Aorta (tissue), 5 donors: ENCODE results near the gene FANCI. TPM values are rescaled to one million over a fixed set of nuclear protein-coding genes. Genes with fewer than 3 reads are reported as not detected.
"Not testable (repeated sequence)": the region's sequence is repeated elsewhere in the genome, so short reads cannot be mapped to it uniquely, and the experiment has no call there.

Experiments used
- ATAC-seq: fragments of 200-7000 bp; cut with Tn5 transposase; one replicate; pipeline ENCODE4 v1.9.1; 2022; ENCODE audit warnings: moderate library complexity; ENCODE audit not compliant: low FRiP score
- DNase-seq, 2 donors: peaks; one replicate each; pipeline ENCODE4 v3.0.0-alpha.2; 2020
- H3K27ac ChIP-seq, 2 donors: one replicate each; pipeline ENCODE4 v1.5.1; 2013; ENCODE audit warnings: low read length in 2 of 2, mild to moderate bottlenecking in 2 of 2, moderate library complexity in 2 of 2, control low read depth in 1 of 2, inconsistent platforms in 1 of 2, low read depth in 1 of 2
- H3K27me3 ChIP-seq, 2 donors: one replicate each; pipeline ENCODE4 v1.6.1; 2013; ENCODE audit warnings: control low read depth in 1 of 2, low read length in 1 of 2, mild to moderate bottlenecking in 1 of 2, moderate library complexity in 1 of 2; ENCODE audit not compliant: insufficient read depth in 2 of 2, control insufficient read depth in 1 of 2
- H3K36me3 ChIP-seq, 2 donors: one replicate each; pipeline ENCODE4 v1.6.1; 2013; ENCODE audit warnings: control low read depth in 1 of 2, low read length in 1 of 2, mild to moderate bottlenecking in 1 of 2; ENCODE audit not compliant: insufficient read depth in 2 of 2, control insufficient read depth in 1 of 2
- H3K4me1 ChIP-seq, 2 donors: one replicate each; pipeline ENCODE4 v1.6.1; 2013; ENCODE audit warnings: low read length in 2 of 2, control low read depth in 1 of 2, mild to moderate bottlenecking in 1 of 2, moderate library complexity in 1 of 2; ENCODE audit not compliant: insufficient read depth in 2 of 2, control insufficient read depth in 1 of 2
- H3K4me3 ChIP-seq, 2 donors: one replicate each; pipeline ENCODE4 v1.5.1; 2013; ENCODE audit warnings: low read length in 2 of 2, control low read depth in 1 of 2, mild to moderate bottlenecking in 1 of 2
- H3K9me3 ChIP-seq: one replicate; pipeline ENCODE4 v1.6.1; 2013; ENCODE audit warnings: mild to moderate bottlenecking, low read length; ENCODE audit not compliant: control insufficient read depth
- WGBS, 2 donors: extraction: QIAGEN DNeasy Blood & Tissue Kit; methylation state at CpG; one replicate each; pipeline ENCODE4 v1.1.7; 2013; 5-methylcytosine and 5-hydroxymethylcytosine counted together
- intact Hi-C, 2 donors: fragments of 100-400 bp; cut with DNase I; formaldehyde crosslinking; loops; one replicate each; pipeline versions ENCODE4 v1.14.2 to v1.15.0; 2022
- polyA plus RNA-seq, 2 donors: library from polyadenylated mRNA; stranded (reverse); fragments of 200-250 nt; gene quantifications; one replicate each; pipeline ENCODE4 v1.2.3, GENCODE V29; 2013
- total RNA-seq, 2 donors: library from RNA; stranded (reverse); fragmentation: NEBNext Ultra II Directional; extraction: Animal tissue kit (Norgen Biotek cat#: 25700); gene quantifications; one replicate each; pipeline ENCODE4 v1.2.1, GENCODE V29; 2021
- donor health status: healthy with polysubstance abuse.
- donor health status: Bipolar disorder and iron deficiency.
- donor health status: DM: no; HTN: no; CAD: no.
- donor health status: DM: no; HTN: no; CAD: no.
- donor health status: DM: yes; HTN: yes; CAD: no.

FANCI gene
- total and polyA plus RNA-seq, 4 donors: 1.3 to 9.1 (median 5.0) TPM

DNA sequence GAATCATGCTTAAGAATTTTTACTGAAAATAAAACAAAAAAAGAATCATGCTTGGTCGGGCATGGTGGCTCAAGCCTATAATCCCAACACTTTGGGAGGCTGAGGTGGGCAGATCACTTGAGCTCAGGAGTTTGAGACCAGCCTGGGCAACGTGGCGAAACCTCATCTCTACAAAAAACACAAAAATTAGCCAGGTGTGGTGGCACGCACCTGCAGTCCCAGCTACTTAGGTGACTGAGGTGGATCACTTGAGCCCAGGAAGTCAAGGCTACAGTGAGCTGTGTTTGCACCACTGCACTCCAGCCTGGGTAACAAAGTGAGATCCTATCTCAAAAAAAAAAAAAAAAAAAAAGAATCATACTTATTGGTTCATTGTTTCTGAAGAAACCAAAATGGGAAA is 33.5 kb downstream of the FANCI start:
- 94 to 97% methylated on average over 4 of the region's 4 CpGs for WGBS, 2 donors

DNA sequence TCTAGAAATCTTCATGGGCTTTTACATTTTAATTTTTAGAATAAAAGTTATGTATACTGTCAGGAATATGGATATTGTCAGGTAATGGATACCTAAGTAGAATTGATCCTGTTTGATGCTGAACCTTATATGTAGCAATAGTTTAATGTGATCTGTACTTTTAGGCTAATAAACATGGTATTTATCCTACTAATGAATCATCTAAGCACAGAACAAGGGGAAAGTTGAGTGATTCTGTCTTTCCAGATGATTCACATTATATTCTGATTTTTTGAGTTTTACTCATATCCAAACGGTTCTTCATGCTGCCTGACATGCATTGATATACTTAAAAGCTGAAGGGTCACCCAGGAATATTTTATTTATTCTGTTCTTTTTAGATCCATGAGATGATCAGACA is 34.5 kb downstream of the FANCI start:
- 76 to 93% methylated on average over 1 of the region's 1 CpG for WGBS, 2 donors

More for the DNA sequence above, 33.5 kb downstream of the FANCI start:
- H3K36me3 ChIP-seq, DNase-seq, H3K27ac ChIP-seq, H3K9me3 ChIP-seq, H3K27me3 ChIP-seq, ATAC-seq, H3K4me1 ChIP-seq, intact Hi-C loops, H3K4me3 ChIP-seq: not testable (repeated sequence)

DNA sequence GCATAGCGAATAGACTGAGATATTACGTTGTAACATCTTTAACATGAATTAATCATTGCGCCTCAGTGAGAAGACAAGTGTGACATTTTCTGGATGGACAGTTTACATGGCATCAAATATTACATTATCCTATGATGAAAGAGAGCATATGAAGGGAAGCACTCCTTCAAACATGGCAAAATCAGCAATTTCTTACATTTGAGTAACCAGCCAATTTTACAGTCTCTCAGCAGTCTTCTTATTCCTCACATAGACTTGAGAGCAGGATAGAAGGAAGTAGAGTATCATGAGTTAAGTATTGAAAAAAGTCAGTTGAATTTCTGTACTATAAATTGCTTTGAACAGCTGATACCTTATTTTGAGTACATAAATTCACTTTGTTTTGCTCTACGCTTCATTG is 38.9 kb downstream of the FANCI start:
- intact Hi-C loops: no loop called here
- no peak overlapping the region for H3K27ac ChIP-seq
- ATAC-seq (no peak), DNase-seq (no peak)
- 97 to 98% methylated on average over 4 of the region's 4 CpGs for WGBS, 2 donors
- H3K27me3 ChIP-seq: no peaks in the 10 kb centered on the region
- no peak overlapping the region for H3K4me3 ChIP-seq
- no peaks in the 10 kb centered on the region for H3K9me3 ChIP-seq
- H3K4me1 ChIP-seq: no peaks in the 10 kb centered on the region
- peaks cover 0 to 1% of the 10 kb centered on the region in 2 donors for H3K36me3 ChIP-seq

More for the DNA sequence above, 34.5 kb downstream of the FANCI start:
- Histone ChIP-seq H3K27ac (no peak overlapping the region), H3K9me3 (no peaks in the 10 kb centered on the region), H3K36me3 (peaks cover 0 to 1% of the 10 kb centered on the region in 2 donors), H3K27me3 (no peaks in the 10 kb centered on the region), H3K4me1 (no peaks in the 10 kb centered on the region), H3K4me3 (no peak overlapping the region)
- ATAC-seq (no peak), DNase-seq (no peak)
- intact Hi-C loops: no loop called here

DNA sequence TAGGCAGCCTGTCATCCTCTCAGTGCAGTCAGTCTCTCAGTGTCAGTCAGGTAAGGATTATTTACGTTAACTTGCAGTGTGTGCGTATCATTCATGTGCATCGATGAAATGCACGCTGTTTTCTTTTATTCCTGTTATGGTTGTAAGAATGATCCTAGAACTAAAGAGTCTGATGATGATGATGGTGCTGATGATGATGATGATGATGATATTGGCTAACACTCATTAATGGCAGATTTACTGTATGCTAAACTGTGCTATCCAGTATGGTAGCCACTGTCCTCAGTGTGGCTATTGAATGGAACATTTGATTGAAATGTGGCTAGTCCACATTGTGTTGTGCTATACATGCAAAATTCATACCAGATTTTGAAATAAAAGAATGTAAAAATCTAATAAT is 39.4 kb downstream of the FANCI start:
- intact Hi-C loops: no loop called here
- Histone ChIP-seq H3K4me1 (no peaks in the 10 kb centered on the region), H3K36me3 (peaks cover 0 to 1% of the 10 kb centered on the region in 2 donors), H3K27ac (no peak overlapping the region), H3K4me3 (no peak overlapping the region), H3K27me3 (no peaks in the 10 kb centered on the region), H3K9me3 (no peaks in the 10 kb centered on the region)
- ATAC-seq (no peak), DNase-seq (no peak)
- 85 to 97% methylated on average over 4 of the region's 4 CpGs for WGBS, 2 donors

DNA sequence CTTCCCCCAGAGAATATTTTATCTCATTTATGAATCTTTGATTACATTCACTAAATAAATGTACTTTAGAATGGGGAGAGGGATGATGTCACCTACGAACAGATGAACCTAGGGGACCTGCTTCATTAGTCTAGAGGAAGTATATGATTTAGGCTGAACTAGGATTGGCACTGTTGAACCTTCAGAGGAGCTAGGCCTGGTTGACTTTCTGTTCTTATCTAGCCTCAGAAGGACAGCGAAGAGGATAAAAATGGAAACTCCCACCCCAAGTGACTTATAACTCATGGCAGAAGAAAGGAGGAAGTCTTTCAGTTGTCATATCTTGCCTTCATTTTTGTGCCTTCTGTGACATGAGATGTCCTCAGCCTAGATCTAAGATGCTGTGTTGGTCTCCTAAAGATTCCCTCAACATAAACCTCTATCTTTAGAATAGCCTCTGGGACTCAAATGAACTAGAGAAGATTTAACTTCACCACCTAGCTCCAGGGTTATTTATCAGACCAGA is 48.2 kb downstream of the FANCI start:
- no peak for ATAC-seq
- no peaks in the 10 kb centered on the region for H3K9me3 ChIP-seq
- H3K27me3 ChIP-seq: no peaks in the 10 kb centered on the region
- H3K36me3 ChIP-seq: no peaks in the 10 kb centered on the region
- 93 to 94% methylated on average over 2 of the region's 2 CpGs for WGBS, 2 donors
- intact Hi-C loops: no loop called here
- DNase-seq: no peak
- H3K4me3 ChIP-seq: no peak overlapping the region
- H3K27ac ChIP-seq: no peak overlapping the region
- H3K4me1 ChIP-seq: no peaks in the 10 kb centered on the region

DNA sequence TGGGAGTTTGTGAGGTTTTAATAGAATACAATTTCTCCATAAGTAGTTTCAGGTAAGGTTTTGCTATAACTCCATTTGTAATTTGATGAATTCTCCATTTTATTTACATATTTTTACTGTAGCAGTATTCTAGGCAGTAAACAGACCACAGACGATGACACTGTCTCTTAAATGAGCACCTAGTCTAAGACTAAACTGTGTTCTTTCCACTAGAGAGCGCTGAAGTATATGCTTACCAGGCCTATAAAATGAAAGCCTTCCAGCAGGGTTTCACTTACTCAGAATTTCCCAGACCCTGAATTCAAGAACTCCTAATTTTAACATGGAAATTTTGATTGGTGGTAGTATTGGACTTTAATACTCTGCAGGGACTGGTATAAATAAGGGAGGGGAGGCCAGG is 49.2 kb downstream of the FANCI start:
- ATAC-seq: no peak
- no peaks in the 10 kb centered on the region for H3K9me3 ChIP-seq
- 94 to 98% methylated on average over 2 of the region's 2 CpGs for WGBS, 2 donors
- no peak for DNase-seq
- H3K27ac ChIP-seq: no peak overlapping the region
- no peaks in the 10 kb centered on the region for H3K27me3 ChIP-seq
- H3K4me3 ChIP-seq: no peak overlapping the region
- intact Hi-C loops: no loop called here
- no peaks in the 10 kb centered on the region for H3K36me3 ChIP-seq
- no peaks in the 10 kb centered on the region for H3K4me1 ChIP-seq

DNA sequence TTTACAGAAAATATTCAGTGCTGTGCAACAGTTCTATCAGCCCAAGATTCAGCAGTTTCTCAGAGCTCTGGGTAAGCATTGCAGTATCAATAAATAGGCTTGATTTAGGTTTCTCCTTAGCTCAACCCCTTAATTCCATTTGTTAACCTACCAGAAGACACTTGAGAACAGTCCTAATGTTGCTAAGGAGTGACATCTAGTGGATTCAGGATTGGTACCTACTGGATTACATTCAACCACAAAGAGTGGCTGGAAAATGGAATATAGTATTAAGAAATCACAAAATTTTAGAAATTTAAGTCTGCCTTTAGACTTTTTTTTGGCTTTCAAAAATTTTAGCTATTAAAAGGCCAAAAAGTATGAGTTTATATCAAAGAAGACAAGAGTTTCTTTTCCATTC is 56.1 kb downstream of the FANCI start:
- ATAC-seq: no peak
- H3K36me3 ChIP-seq: no peaks in the 10 kb centered on the region
- H3K4me3 ChIP-seq: no peak overlapping the region
- no peaks in the 10 kb centered on the region for H3K4me1 ChIP-seq
- no peak overlapping the region for H3K27ac ChIP-seq
- H3K27me3 ChIP-seq: no peaks in the 10 kb centered on the region
- no peaks in the 10 kb centered on the region for H3K9me3 ChIP-seq
- intact Hi-C loops: loop anchor here in 1 of 2 donors (5.0 kb wide), 1 partner anchor 93 kb away; no protein-coding TSS in a partner anchor
- DNase-seq: no peak

DNA sequence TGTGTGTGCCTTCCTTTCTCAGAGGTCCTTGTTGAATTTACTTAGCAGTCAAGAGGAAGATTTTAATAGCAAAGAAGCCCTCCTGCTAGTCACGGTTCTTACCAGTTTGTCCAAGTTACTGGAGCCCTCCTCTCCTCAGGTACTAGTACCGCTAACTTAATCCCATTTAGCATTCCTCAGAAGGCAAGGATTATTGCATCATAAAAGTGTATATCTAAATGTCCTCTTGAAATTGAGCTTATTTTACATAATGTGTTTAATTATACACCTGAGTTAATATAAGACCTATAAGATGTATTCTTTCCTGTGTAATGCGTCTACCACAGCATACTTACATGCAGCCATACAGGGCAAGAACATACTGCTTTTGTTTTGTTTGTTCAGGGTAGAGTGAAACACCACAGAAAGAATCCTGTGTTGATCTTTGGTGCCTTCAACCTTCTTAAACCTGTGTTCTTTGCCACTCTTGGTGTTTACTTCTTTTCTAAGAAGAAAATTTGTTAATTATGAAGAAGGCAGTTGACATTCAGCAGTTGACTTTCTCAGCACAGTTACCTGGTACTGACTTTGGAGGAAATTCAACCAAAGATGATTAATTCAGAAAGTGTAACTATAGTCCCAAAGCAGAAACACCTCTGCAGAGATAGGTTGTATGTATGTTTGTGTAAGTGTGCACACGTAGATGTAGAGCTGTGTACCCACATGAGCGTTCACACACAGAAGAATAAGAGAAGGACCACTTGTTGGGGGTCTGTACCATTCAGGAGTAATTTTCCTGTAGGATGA is 57.7 kb downstream of the FANCI start:
- H3K4me3 ChIP-seq: no peak overlapping the region
- H3K27me3 ChIP-seq: no peaks in the 10 kb centered on the region
- 88 to 96% methylated on average over 5 of the region's 5 CpGs for WGBS, 2 donors
- no peak overlapping the region for H3K27ac ChIP-seq
- no peak for DNase-seq
- H3K36me3 ChIP-seq: no peaks in the 10 kb centered on the region
- ATAC-seq: no peak
- H3K4me1 ChIP-seq: no peaks in the 10 kb centered on the region
- H3K9me3 ChIP-seq: no peaks in the 10 kb centered on the region
- intact Hi-C loops: loop anchor here in 1 of 2 donors (5.0 kb wide), 1 partner anchor 94 kb away; no protein-coding TSS in a partner anchor

DNA sequence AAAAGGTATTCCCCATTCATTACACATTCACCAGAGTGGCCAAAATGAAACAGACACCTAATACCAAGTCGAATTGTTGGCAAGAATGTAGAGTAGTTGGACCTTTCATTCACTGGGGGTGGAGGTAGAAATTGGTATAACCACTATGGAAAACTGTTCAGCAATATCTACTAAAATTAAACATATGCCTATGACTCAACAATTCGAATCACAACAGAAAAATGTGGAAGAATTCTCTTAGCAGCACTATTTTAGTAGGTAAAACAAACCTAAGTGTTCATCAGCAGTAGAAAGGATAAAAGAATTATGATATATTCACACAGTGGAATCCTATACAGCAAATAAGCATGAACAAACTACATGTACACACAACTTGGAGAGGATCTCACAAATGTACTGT is 60.2 kb downstream of the FANCI start:
- no peaks in the 10 kb centered on the region for H3K9me3 ChIP-seq
- intact Hi-C loops: loop anchor here in 1 of 2 donors (5.0 kb wide), 1 partner anchor 97 kb away; no protein-coding TSS in a partner anchor
- no peaks in the 10 kb centered on the region for H3K4me1 ChIP-seq
- DNase-seq (no peak), ATAC-seq (no peak)
- H3K27ac ChIP-seq: no peak overlapping the region
- WGBS, 2 donors: 89 to 92% methylated on average over 2 of the region's 2 CpGs
- no peaks in the 10 kb centered on the region for H3K27me3 ChIP-seq
- H3K36me3 ChIP-seq: no peaks in the 10 kb centered on the region
- H3K4me3 ChIP-seq: no peak overlapping the region
